ENCODE data around the gene CCDC88C.
A peak's percentile ranks its signal among the peaks of the same experiment; 100 is the strongest.

Gene CCDC88C

DNA sequence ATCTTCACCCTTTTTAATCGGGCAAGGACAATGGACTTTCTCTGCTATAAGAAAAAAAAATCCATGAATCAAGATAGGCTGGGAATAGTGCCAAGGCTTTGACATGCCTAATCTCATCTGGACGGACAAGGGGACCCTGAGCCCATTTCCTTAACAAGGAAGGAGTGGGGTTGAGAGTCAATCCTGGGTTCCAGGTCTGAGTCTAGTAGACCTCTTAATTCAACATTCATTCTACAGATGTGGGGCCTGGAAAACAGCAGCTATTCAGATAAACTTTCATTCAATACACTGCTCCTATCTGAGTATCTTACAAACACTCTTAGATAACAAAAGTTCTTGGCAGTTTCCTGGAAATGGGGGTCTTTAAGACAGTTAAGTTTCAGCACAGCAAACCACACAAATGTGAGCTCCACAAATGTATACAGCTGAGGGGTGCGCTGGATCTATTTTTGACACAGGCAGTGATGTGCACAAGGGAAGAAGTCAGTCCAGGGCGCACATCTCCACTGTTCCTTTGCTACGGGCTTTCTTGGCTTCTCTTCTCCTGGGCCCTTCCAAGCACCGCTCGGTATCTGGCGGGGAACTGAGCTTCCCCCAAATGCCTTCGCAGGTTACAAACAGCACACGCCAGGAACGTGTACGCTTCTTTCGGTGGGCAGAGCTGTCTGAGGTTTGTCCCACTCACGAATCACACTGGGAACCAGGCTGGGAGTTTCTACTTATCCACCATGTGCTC is 90.9 kb downstream of the CCDC88C start:
- DNase-seq, result no peak

DNA sequence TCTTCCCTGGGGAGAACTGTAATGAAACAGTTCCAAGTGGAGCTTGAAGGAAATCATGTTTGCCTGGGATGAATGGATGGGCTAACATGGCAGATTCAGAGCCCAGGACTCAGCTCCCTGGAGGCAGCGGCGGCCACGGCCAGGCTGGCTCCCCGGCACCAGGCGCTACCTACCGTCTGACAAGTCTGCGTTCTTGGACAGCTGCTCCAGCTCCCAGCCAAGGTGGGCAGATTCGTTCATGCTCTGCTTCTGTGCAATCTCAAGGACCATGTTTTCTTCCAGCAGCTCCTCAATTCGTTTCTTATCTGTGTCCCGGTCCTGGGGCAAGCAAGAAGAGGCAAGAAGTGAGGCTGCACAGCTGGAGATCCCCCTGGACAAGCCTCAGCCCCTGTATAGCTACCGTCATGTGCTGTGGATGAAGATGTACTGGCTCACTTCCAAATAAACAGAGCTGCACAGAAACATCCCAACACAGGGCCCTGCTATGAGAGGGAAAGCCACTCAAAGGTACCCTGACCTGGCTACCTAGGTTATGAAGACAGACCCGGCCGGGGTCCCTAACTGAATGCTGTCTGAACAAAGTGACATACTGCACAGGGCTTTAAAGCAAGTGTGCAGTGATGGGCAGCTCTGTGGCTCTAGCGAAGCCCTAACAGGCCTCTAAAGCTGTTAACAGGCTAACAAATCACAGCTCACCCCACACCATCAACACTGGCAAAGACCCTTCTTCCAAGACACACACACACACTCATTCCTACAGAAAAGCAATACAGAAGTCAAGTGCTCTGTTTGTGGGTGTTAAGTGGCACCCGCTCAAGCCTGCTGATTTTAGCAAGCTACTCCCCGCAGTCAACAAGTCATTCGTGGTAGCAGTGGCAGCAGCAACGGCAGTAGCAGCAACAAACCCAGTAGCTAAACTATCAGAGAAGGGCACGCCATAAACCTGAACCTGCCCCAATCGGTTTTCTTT is 92.7 kb downstream of the CCDC88C start:
- no peak for DNase-seq

DNA sequence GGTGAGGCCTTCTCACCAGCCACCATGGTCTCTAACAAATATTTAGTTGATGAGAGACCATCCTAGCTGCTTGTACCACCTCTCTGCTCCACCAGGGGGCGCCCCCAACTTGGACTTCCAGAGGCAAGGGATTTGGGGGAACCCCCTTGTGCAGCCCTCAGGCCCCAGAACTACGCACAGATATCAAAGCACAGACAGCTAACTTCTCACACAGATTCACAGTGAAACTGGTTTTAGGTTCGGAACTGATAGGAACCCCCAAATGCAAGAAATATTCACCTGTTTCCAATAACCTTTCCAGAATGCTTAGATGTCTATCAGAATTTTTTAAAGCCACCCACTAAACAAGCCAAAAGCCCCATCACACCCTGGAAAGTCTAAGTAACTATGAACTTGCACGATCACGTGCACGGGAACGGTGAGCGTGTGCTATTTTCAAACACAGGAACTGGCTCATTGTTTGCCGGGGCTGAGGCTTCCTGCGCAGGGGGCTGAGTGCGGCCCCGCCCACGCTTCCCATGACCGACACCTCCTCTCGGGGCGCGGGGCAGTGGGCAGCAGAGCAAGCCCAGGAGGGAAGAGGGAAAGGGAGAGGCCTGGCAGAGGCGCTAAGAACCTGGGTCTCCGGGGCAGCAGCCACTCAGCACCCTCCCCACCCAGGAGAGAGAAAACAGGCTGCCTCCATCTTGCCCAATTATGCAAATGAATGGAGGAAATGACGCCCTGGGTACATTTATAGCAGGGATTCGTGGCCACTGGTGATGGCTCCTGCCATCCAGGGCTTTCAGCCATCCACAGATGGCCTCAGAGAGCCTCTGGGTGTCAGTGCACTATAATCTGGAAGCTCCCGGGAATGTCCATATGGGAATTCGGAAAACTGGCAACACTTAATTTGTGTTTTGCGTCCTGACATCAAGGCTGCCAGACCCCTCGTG is 93.7 kb downstream of the CCDC88C start:
- peak; percentile 98 for DNase-seq

GRCh38 chr14:91323031-91323430 is 94.6 kb downstream of the CCDC88C start:
- no peak for DNase-seq

GRCh38 chr14:91322623-91323022 is 95.0 kb downstream of the CCDC88C start:
- DNase-seq, result no peak

GRCh38 chr14:91321131-91321530 is 96.5 kb downstream of the CCDC88C start:
- DNase-seq, result no peak

GRCh38 chr14:91320266-91320665 is 97.4 kb downstream of the CCDC88C start:
- no peak for DNase-seq

DNA sequence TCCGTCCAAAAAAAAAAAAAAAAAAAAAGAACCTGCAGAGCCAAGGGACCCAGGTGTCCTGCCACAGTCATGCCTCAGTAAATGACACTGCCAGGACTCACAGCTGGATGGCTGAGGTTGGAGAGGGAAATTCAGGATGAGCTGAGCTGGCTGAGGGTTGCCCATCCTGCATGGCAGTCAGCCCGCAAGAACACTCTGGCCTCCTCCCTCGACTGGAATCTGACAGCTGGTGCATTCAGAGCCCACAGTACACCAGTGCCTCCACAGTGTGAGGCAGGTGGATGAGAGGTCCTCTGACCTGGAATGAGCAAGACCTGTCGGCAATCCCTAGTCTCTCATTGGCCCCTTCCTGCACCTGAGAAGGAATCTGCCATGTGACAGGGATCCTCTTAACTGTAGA is 98.7 kb downstream of the CCDC88C start:
- DNase-seq, result no peak

DNA sequence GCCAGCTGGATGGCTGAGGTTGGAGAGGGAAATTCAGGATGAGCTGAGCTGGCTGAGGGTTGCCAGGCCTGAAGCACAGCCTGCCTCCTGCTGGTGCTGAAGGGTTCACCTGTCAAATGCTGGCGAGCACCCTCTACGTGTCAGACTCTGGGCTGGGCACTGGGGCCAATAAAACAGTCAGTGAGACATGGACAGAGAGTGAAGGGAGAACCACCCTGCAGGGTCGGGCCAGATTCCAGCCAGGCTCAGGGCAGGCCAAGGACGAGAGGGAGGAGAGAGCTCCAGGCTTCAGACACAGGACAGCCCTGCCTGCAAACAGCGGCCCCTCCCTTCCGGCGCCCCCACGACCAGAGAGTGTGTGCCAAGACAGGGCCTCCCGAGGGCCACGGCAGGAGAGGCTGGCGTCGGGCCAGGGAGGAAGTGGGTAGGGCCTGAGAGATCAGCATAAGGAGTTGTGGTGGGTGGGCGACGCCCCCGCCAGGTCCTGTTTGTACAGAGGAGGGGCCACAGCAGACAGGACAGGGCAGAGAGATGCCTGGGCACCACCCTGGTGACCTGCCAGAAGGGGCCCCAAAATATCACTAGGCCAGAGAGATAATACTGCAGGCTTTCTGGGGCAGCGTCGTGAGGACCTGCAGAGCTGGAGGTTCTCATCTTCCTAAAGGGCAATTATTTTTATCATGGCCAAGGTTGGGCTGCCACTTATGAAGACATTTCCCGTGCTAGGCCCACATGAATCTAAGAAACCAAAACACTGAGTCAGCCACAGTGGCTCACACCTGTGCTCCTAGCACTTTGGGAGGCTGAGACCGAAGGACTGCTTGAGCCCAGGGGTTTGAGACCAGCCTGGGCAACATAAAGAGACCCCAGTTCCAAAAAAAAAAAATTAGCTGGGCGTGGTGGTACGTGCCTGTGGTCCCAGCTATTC is 100.0 kb downstream of the CCDC88C start:
- DNase-seq, result peak; percentile 91

DNA sequence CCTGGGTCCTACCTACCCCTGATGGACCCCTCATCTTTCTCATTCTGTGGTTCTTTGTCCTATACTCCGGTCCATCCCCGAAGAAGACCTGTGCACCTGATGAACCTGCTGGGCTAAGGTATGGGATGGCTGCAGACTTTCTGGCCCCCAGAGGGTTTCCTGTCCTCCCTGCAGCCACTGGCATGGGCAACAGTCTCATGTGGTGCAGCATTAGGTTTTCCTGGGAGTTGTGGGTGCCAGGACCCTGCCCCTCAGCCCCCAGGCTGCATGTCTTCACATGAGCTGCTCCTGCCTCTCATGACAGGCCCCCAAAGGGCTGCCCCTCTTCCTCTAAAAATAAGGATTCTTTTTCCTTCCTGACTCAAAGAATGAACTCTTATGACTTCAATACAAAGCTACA is 100.9 kb downstream of the CCDC88C start:
- DNase-seq, result no peak

- DNase-seq, result peak; percentile 92
These were observed 101.8 kb downstream of the CCDC88C start for GRCh38 chr14:91315844-91316267.

- no peak for DNase-seq
These were observed 103.8 kb downstream of the CCDC88C start for GRCh38 chr14:91313852-91314251.

- no peak for DNase-seq
These were observed 104.3 kb downstream of the CCDC88C start for GRCh38 chr14:91313154-91313850.

DNA sequence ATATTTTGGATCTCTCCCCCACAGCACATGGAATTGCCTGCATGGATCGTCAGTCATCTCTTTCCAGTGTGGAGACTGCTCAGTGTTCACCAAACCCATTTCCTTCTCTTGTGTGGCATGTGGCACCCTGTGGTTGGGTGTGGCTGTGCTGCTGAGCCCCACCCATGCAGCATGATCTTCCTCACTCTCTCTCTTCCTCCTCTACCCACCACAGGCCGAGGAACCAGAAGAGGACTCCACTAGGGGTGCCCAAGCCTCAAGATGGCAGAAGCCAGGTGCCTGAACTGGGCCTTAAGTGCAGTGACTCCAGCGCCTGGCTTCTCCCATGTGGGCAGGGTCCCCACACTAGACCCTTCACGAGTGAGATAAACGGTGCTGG is 106.3 kb downstream of the CCDC88C start:
- DNase-seq, result peak; percentile 82

DNA sequence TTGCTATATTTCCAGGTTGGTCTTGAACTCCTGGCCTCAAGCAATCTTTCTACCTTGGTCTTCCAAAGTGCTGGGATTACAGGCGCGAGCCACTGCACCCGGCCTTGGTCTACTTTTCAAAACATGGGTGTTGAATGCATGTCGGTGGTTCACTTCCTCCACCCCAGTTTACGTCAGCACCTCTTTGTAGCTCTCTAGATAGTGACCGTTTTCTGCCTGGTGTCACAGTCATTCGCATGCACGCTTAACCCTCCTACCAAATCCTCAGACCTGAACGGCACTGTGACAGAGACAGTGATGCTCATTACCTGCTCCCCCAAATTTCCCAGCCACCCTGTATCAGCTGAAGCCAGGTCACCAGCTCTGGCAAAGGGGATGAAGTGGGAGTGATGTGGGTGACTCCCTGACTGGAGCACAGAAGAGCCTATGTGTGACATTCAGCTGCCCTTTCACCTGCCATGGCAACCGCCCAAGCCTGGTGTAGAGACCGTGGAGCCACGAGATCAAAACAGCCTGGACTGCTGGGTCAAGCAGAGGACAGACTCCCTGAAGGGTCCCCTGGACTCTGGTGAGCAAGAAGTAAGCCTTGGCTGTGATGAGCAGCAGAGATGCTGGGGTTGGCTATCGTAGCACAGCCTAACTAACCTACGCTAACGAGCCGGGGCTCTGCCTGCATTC is 106.9 kb downstream of the CCDC88C start:
- peak; percentile 73 for DNase-seq

GRCh38 chr14:91309756-91310280 is 107.8 kb downstream of the CCDC88C start:
- no peak for DNase-seq

GRCh38 chr14:91308337-91308736 is 109.3 kb downstream of the CCDC88C start:
- no peak for DNase-seq

GRCh38 chr14:91307652-91308051 is 110.0 kb downstream of the CCDC88C start:
- no peak for DNase-seq

- DNase-seq, result no peak
These were observed 110.6 kb downstream of the CCDC88C start for GRCh38 chr14:91307046-91307445.

GRCh38 chr14:91306547-91306946 is 111.1 kb downstream of the CCDC88C start:
- no peak for DNase-seq

Data from activated effector memory CD4-positive, alpha-beta T cell treated with anti-CD3 and anti-CD28 coated beads, Interleukin-2, amount 50 U/mL, for 16 hours (primary cell).